ENCODE data around the gene PAAF1.

DNA sequence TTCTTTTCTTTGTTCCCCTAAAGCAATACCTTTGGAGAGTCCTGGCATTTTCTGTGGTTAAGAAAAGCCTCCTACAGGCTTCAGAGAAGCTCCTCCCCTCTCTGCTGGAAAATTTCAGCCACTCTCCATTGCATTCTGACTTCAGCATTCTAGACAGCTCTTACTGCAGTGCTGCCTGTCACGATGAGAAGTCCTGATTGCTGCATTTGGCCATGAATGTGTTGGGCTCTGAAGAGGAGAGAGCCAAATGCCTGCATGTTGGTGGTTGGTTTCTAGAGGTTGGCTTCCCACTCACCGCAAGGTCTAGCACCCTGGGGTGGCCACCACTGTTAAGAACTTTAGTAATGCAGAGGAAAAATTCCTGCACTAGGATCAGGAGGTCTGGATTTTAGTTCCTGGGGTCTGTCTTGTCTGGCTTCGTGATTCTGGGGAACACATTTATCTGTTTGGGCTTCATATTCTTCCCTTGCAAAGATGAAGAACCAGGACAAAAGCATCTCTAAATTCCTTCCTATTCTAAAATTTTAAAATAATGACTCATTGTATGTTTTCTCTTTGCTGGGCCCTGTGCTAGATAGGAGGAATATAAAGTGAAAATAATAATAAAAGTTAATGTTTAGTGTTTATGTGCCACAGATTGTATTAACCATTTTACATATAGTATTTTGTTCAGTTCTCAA is 38.2 kb upstream of the PAAF1 start:
- TF ChIP-seq CTCF (IDR thresholded peaks at IDR 0.05; ENCODE audit: low read depth, low read length, poor library complexity, severe bottlenecking) (no peak), EZH2phosphoT487 (IDR thresholded peaks at IDR 0.05; ENCODE audit: borderline replicate concordance, low read length) (no peak)

All from DOHH2 (cell line).